ENCODE results near the gene ARL8A.

The ARL8A gene

DNA sequence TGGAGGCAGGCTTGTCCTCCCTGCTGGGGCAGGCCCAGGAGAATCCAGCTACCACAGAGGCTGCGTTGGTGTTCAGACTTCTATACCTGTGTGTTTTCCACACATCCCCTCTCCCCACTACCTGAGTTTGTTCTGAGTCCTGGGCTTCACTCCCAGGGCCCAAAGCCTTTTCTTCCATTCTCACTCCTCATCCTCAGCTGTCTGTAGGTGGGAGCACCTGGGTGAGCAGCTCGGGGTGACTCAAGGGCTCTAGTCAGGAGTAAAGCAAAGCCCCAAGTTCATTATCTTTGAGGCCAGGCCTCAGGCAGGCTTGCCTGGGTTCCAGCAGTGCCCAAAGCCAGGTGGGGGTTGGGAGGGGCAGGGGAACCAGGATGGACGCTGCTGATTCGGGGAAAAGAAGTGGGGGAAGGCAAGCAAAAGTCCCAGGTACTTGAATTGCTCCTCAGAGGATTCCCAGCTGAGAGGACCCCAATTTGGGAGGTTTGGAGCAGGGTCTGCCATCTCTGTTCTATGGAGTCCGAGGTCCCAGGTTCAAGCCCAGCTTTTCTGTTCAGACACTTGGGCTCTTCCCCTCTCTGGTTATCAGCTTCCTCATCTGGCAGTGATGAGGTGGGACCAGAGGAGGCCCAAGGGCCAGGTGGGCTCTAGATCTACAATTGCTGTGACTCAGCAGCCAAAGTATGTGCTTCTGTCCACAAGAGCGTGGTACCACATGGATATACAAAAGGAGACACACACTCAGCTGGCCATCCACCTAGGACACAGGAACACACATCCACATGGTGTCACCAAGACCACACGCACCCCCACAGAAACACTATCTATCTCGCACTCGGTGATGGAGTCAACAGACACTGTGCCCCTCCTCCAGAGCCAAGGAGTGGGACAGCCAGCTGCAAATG is 21.7 kb upstream of the ARL8A start:
- no peaks in the 10 kb centered on the region for H3K36me3 Mint-ChIP-seq (ENCODE audit: low read depth)
- peak overlapping the region; percentile 69 for H3K27ac Mint-ChIP-seq
- H3K4me3 Mint-ChIP-seq = peak overlapping the region; percentile 28
- no peaks in the 10 kb centered on the region for H3K9me3 Mint-ChIP-seq
- no peaks in the 10 kb centered on the region for H3K27me3 Mint-ChIP-seq (ENCODE audit: low read depth)
- H3K4me1 Mint-ChIP-seq (ENCODE audit: low read depth) = peaks cover 40% of the 10 kb centered on the region

DNA sequence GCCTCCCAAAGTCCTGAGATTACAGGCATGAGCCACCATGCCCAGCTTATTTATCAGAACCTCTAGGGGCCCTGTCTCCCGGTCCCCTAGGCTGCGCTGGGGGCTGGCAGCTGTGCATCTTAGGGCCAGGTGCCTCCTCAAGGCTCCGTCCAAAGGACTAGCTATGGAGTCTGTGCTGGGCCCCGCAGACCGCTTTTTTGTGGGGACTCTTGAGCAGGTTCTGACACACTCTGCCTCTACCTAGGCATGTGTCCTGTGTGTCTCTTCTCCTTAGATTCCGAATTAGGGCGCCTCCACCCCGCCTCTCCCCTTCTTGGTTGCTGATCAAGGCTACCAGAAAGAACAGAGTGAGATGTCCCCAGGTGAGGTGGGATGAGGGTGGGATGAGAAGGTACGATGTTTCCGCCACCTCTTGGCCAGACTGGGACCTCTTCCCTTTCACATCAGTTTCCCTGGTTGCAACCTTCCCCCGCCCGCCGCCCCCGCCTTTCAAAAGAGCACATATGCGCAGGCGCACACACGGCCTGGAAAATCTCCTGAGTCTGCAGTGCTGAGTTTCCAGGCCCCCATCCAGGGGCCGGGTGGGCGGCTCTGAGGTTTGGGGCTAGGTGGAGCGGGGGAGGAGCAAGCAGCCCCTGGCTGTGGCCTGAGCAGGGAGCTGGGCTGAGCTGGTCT is 20.9 kb upstream of the ARL8A start:
- H3K27me3 Mint-ChIP-seq (ENCODE audit: low read depth) = no peaks in the 10 kb centered on the region
- H3K4me1 Mint-ChIP-seq (ENCODE audit: low read depth) = peaks cover 48% of the 10 kb centered on the region
- H3K4me3 Mint-ChIP-seq = peak overlapping the region; percentile 79
- H3K27ac Mint-ChIP-seq = peak overlapping the region; percentile 89
- H3K36me3 Mint-ChIP-seq (ENCODE audit: low read depth) = peaks cover under 1% of the 10 kb centered on the region
- H3K9me3 Mint-ChIP-seq = no peaks in the 10 kb centered on the region

DNA sequence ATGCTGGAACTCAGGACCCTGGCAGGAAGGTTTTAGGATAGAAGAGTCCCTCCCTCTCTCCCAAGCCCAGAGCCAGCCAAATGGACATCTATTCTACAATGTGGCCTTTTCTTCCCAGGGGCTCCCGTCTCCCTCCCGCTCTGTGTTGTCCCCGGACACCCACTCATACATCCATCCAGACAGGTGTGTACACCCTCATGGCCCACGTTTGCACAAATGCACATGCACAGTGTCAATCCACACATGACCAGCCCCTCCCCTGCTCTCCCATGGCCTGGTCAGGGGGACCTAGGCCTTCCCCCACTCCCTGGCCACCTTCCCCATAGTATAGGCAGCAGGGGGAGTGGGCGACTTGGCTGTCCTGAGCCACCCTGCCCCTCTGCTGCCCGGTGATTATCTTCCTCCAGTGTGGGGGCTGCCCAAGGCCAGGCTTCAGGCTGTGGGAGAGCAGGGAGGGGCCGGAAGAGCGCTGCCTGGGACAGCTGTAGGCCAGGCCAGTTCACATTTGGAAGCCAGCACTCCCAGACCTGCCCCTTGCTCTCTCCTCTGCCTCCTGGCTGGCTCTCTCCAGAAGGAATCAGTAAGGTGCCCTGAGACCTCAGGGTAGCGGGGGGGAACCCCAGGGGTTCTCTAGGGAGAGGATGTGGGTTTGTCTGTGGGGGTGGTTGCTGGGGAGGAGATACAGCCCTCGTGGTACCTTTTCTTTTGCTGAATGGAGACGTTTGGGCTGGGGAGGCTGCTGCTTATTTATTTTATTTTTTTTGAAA is 19.9 kb upstream of the ARL8A start:
- Mint-ChIP-seq H3K27ac (peak overlapping the region; percentile 89), H3K36me3 (ENCODE audit: low read depth) (peaks cover 8% of the 10 kb centered on the region), H3K4me1 (ENCODE audit: low read depth) (peaks cover 53% of the 10 kb centered on the region), H3K9me3 (no peaks in the 10 kb centered on the region), H3K27me3 (ENCODE audit: low read depth) (no peaks in the 10 kb centered on the region), H3K4me3 (peak overlapping the region; percentile 79)

DNA sequence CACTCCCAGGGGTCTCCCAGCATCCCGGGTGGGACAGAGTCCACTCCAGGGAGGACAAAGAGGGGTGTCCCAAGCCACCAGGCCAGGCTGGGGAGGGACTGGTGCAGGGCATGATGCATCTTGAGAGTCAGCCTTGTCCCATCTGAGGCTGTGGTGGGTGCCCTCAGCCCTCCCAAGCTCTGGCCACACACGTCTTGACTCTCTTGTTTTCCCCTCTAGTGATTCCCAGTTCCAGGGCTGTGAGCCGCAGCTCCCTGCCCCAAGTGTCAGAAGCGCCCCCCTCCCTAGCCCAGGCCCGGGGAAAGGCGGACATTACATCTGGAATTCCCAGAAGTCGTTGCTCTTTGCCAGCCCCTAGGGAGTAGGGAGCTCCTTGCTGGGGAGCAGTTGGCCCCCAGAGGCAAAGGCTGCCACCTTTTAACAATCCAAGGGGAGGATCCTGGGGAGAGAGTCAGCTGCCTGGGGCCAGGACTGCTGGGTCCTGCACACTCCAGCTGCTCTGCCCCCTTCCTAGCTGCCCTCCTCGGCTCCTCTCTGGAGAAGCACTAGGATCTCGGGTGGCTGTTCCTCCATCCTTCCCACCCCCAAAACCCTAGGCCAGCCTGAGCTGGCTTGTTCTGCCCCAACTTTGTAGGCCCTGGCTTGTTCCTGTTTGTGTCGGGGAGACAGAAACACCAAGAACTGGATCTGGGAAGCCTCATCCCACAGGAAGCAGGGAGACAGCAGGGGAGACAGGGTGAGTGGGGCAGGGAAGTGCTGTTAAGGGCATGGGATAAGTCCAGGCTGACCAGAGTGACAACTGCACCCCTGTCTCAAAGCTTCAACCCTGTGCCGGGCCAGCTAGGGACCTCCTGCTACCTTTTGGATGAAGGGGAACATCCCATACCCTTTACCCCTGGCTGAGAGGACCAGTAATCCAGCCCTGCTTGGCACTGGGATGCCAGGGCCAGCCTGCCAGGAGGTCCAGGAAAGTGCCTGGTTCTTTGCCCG is 19.0 kb upstream of the ARL8A start:
- peak overlapping the region; percentile 89 for H3K27ac Mint-ChIP-seq
- H3K4me1 Mint-ChIP-seq (ENCODE audit: low read depth) = peaks cover 59% of the 10 kb centered on the region
- no peaks in the 10 kb centered on the region for H3K27me3 Mint-ChIP-seq (ENCODE audit: low read depth)
- H3K9me3 Mint-ChIP-seq = no peaks in the 10 kb centered on the region
- peaks cover 15% of the 10 kb centered on the region for H3K36me3 Mint-ChIP-seq (ENCODE audit: low read depth)
- H3K4me3 Mint-ChIP-seq = peak overlapping the region; percentile 25

DNA sequence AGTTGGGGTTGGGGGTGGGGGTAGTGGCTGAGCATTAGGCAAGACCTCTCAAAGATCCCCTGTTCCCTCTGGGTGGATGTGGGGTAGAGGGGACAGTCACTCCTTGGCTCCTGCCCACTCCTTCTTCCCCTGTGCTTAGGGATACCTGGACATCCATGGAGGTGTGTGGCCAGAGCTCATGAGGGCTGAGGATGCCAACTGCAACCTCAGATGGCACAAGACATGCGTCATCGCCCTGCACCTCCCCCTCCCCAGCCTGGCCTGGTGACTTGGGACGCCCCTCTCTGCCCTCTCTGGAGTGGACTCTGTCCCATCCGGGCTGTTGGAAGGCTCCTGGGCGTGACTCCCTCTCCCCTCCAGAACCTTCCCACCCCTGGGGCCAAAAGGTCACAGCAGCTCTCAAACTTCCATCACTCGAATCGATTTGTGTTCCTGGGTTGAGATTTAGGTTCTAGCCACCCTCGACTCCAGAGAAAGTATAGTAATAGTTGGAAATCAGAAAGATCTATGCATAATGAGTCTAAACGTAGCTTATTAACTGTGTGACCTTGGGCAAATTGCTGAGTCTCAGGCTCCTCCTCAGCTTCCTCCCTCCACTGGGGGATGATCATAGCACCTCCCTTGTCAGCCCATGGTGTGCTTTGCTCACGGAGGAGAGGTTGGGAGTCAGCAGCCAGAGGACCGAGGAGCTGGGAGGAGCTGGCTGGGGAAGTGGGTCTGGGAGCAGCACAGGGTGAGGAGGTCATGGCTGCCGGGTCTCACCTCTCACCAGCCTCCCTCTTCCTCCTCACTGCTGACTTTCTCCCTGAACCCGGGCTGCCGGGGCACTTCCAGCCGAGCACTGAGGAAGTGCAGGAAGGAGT is 18.1 kb upstream of the ARL8A start:
- Mint-ChIP-seq H3K27ac (peak overlapping the region; percentile 84), H3K36me3 (ENCODE audit: low read depth) (peaks cover 23% of the 10 kb centered on the region), H3K4me3 (peak overlapping the region; percentile 69), H3K27me3 (ENCODE audit: low read depth) (no peaks in the 10 kb centered on the region), H3K9me3 (no peaks in the 10 kb centered on the region), H3K4me1 (ENCODE audit: low read depth) (peaks cover 64% of the 10 kb centered on the region)

DNA sequence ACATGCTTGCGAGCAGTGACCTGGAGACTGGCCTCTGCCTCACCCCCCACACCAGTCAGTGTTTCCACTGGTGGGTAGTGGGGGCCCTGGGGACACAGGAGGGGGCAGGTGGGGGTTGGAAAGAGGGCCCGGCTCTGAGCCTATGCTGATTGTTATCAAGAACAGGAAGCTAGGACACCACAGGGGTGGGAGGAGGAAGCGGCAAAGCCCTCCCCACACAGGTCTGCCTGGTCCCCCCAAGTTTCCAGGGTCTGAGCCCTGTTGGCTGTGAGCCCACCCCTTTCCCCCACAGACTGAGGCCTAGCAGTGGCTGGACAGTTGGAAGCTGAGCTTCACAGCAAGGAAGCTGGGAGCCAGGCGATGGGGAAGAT is 17.5 kb upstream of the ARL8A start:
- Mint-ChIP-seq H3K27me3 (ENCODE audit: low read depth) (no peaks in the 10 kb centered on the region), H3K9me3 (no peaks in the 10 kb centered on the region), H3K36me3 (ENCODE audit: low read depth) (peaks cover 26% of the 10 kb centered on the region), H3K4me3 (peak overlapping the region; percentile 69), H3K27ac (peak overlapping the region; percentile 84), H3K4me1 (ENCODE audit: low read depth) (peaks cover 67% of the 10 kb centered on the region)

DNA sequence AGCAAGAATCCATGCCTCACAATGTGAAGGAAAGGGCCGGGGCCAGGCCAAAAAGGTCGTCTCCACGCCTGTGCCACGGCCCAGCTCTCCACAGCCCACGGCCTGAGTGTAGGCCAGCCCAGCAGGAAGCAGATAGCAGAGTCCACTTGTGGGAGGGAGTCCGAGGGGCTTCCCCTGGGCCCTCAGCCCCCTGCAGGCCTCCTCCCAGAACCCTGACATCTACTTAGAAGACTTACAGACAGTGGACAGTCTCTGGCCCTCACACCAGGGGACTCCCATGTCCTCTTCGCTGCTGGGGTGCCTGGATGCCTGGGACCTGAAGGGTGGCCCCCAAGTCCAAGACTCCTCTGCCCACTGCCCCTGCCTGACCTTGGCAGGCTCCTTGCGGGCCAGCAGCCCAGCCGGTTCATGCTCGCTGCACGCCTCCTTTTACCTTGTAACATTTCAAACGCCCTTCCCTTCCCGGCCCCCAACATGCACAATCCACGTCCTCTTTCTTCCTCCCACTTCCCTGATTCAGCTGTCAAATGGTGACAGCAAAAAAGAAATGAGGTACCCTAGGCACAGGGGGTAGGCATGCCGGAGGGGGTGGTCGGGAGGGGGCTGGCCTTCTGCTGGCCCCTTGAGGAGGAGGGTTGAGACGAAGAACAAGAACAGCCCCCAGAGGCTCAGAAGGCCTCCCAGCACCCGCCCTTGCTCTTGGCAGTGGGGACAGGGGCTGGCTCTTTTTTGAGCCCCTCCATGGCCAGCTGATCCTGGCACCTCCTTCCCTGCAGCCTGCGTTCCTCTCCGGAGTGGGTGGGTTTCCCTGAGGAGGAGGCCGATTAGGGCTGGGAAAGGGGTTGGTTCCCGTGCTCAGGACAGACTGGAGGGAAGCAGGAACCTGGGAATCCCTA is 16.9 kb upstream of the ARL8A start:
- Mint-ChIP-seq H3K9me3 (no peaks in the 10 kb centered on the region), H3K27ac (peak overlapping the region; percentile 98), H3K27me3 (ENCODE audit: low read depth) (no peaks in the 10 kb centered on the region), H3K4me3 (peak overlapping the region; percentile 99), H3K36me3 (ENCODE audit: low read depth) (peaks cover 27% of the 10 kb centered on the region), H3K4me1 (ENCODE audit: low read depth) (peaks cover 63% of the 10 kb centered on the region)

DNA sequence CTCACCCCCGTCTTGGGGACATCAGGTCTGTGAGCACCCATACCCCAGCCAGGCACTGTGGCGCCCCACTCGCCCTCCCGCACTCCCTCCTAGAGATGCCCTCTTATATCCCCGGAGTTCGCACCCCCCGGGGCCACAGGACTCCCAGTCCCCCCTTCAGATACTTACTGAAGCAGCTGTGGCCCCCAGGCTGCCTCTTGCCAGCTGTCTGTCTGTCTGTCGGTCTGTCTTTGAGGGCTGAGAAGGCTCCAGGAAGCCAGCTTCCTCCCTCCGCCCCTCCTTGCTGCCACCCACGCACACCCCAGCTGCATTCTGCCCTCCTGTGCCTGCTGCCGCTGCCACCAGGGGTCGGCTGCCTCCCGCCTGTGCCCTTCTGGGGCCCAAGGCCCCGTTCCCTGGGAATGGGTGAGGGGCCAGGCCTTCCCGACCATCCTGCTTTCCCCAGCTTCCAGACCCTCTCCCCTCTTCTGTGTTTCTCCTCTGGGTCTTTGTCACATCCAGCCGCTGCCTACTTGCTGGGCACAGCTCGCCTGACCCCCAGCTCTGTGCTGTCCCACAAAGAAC is 15.9 kb upstream of the ARL8A start, which contains the start of gene PTPN7:
Gene PTPN7 (minus strand): TSS at position 226 of the 564 bp plus-strand sequence. CDS start 1,200 bp downstream, outside the sequence.
- H3K9me3 Mint-ChIP-seq = no peaks in the 10 kb centered on the region
- peaks cover 67% of the 10 kb centered on the region for H3K4me1 Mint-ChIP-seq (ENCODE audit: low read depth)
- peak within 1 kb of the TSS; percentile 98 for H3K27ac Mint-ChIP-seq
- H3K36me3 Mint-ChIP-seq (ENCODE audit: low read depth) = peaks cover 36% of the 10 kb centered on the region
- H3K4me3 Mint-ChIP-seq = peak within 1 kb of the TSS; percentile 99
- no peaks in the 10 kb centered on the region for H3K27me3 Mint-ChIP-seq (ENCODE audit: low read depth)

DNA sequence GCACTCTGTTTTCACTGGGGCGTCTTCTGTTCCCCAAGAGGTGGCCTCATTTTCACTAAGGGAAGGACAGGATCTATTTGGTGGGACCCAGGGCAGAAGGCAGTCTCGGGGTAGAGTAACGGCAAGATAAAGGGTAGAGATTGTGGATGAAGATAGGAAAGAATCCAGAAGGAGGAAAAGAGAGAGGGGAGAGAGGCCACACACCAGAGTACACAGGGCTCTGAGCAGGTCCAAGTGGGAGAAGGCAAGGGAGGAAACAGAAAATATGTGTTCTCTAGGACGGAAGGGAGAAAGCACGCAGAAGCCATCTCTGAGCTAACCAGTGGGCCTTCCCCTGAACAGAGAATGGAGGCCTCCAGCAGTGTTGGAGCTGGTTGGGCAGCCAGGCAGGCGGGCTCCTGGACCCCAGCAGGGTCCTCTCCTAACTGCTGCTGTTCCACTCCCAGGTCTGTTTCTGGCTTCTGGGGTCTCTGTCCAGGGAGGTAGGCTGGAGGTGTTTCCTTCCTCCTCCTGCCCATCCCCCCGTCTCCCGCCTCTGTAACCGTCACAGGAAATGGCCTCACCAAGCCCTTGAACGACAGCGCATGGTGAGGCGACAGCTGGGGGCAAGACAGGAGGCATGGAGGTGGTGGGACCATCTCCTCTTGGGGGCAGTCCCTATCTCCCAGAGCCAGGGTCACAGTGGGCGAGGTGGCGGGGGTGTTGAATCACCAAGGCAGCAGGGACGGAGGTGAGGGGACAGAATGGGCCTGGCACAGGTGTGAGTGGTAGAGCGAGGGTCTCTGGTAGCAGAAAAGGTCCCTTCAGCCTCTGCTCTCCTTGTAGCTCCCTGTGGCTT is 15.2 kb upstream of the ARL8A start:
- peaks cover 65% of the 10 kb centered on the region for H3K4me1 Mint-ChIP-seq (ENCODE audit: low read depth)
- H3K27me3 Mint-ChIP-seq (ENCODE audit: low read depth) = no peaks in the 10 kb centered on the region
- no peaks in the 10 kb centered on the region for H3K9me3 Mint-ChIP-seq
- H3K4me3 Mint-ChIP-seq = peak overlapping the region; percentile 99
- H3K36me3 Mint-ChIP-seq (ENCODE audit: low read depth) = peaks cover 42% of the 10 kb centered on the region
- H3K27ac Mint-ChIP-seq = peak overlapping the region; percentile 98

DNA sequence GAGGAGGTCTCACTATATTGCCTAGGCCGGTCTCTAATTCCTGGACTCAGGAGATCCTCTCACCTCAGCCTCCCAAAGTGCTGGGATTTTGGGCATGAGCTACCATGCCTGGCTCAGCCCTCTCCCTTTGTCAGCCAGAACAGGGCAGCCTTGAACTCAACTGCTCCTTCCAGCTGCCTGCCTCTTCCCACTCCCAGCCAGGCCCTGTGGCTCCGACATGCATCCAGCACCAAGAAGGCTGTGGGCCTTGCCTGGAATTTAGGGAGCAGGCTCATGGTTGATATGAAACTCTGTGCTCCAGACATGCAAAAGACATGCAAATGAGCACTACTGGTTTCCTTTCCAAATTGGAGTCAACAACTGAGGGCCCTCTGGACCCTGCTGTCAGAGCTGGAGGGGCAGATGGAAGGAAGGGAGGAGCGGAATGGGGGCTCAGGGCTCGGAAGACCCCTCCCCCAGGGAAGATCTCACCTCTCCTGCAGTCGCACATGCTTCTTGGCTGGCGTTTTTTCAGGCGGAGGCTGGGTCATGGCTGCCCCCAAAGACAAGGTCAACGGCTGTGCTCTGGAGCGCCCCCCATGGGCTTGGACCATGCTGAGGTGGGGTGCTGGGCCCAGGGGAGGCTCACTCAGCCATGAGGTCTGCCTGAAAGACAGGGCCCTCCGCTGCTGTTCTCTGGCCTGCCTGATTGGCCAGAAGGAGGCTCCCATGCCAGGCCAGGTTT is 14.4 kb upstream of the ARL8A start:
- Mint-ChIP-seq H3K27me3 (ENCODE audit: low read depth) (no peaks in the 10 kb centered on the region), H3K9me3 (no peaks in the 10 kb centered on the region), H3K4me3 (peak overlapping the region; percentile 99), H3K4me1 (ENCODE audit: low read depth) (peaks cover 61% of the 10 kb centered on the region), H3K27ac (peak overlapping the region; percentile 98), H3K36me3 (ENCODE audit: low read depth) (peaks cover 46% of the 10 kb centered on the region)

DNA sequence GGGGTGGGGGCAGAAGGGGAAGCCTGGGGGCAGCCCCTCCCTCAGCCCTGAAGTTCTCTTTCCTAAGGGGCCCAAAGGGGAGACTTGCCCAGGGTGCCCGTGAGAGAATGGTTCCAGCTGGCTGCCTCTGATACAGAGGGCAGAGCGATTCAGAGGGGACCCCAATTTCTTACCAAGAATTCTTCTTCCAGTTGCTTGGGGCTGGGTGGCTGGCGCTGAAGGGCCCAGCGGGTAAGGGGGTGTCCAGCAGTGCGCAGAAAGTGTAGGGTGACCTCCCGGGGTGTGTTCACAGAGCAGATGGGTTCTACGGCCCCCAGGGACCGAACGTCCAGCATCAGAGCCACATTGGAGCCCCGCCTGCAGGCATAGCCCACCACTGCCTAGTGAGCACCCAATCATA is 13.4 kb upstream of the ARL8A start:
- H3K27me3 Mint-ChIP-seq (ENCODE audit: low read depth) = no peaks in the 10 kb centered on the region
- H3K9me3 Mint-ChIP-seq = no peaks in the 10 kb centered on the region
- H3K4me1 Mint-ChIP-seq (ENCODE audit: low read depth) = peaks cover 61% of the 10 kb centered on the region
- H3K4me3 Mint-ChIP-seq = peak overlapping the region; percentile 99
- H3K36me3 Mint-ChIP-seq (ENCODE audit: low read depth) = peaks cover 53% of the 10 kb centered on the region
- peak overlapping the region; percentile 74 for H3K27ac Mint-ChIP-seq

All from T-helper 1 cell treated with Interleukin-12 subunit alpha and Interleukin-12 subunit beta and Interleukin-4 antibody, amounts not matched to agents 30 μg/mL and 1 μg/mL, for 36 hours (primary cell).